Right forelimb (tissue), 1 donor: ENCODE results near the gene ROR2.

Experiments
- DNase-seq: peaks from one replicate; pipeline ENCODE4 v3.0.0-alpha.2; 2018

Gene ROR2

GRCh38 chr9:91768977-91769916 is 180.8 kb downstream of the ROR2 start:
- no peak for DNase-seq

DNA sequence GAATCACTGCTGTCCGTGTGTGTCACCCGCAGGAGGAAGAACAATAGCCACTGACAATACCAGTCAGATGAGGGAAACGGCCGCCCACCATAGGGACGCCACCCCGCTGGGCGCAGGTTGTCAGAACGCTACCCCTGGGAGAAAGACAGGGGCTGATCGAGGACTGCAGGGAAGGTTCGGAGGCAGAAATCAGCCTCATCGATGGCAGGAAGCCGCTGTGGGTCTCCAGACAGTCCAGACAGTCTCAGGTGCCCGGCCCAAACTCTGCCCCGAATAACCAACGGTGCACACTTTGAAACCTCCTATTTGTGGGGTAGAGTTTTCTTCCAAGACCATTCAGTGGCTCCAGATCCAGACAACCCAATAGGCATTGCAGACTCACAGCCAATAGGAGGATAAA is 181.5 kb downstream of the ROR2 start:
- DNase-seq, result no peak

GRCh38 chr9:91766315-91767069 is 183.5 kb downstream of the ROR2 start:
- no peak for DNase-seq

- no peak for DNase-seq
These were observed 184.7 kb downstream of the ROR2 start for GRCh38 chr9:91765296-91765695.

DNA sequence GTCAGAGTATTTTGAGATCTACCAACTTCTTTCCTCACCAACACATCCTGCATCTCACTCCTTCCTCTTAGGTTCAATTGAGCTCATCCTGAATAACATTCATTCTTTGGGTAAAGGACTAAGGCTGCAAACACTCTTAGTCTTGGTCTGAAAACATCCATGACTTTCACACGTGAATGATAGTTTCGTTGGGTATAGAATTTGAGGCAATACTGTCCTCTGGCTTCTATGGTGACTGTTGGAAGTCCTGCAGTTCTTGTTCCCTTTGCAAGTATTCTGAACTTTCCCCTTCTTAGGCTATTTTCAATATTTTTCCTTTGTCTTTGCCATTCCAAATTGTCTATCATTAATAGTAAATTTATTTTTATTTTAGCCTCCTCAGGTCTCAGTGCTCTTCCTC is 185.4 kb downstream of the ROR2 start:
- DNase-seq, result no peak

DNA sequence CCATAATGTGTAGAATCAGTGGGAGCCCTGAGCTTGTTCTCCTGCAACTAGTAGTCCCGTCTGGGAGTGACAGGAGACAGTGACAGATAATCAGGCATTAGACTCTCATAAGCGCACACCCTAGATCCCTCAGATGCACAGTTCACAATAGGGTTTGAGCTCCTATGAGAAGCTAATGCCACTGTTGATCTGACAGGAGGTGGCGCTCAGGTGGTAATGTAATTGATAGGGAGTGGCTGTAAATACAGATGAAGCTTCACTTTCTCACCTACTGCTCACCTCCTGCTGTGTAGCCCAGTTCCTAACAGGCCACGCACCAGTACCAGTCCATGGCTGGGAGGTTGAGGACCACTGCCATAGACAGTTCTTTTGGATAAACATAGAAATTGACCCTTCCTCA is 188.7 kb downstream of the ROR2 start:
- no peak for DNase-seq

GRCh38 chr9:91760906-91761305 is 189.1 kb downstream of the ROR2 start:
- DNase-seq, result no peak

GRCh38 chr9:91758491-91758981 is 191.5 kb downstream of the ROR2 start:
- peak; percentile 69 for DNase-seq

DNA sequence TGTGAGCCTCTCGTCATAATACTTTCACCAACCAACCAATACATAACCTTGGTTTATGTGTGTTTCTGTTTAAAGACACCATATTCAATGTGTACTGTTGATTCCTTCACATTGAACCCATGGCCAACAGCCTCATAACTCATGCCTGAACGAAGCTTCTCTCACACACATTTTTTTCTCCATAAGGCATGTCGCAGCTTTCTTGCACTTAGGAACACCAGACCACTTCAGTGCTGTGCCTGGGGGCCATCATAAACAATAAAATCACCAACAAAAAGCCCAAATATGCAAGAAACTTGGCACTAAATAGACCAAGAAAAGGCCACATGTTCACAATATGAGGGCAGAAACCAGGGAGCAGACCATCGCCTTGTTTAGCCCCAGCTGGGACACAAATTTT is 192.2 kb downstream of the ROR2 start:
- no peak for DNase-seq

DNA sequence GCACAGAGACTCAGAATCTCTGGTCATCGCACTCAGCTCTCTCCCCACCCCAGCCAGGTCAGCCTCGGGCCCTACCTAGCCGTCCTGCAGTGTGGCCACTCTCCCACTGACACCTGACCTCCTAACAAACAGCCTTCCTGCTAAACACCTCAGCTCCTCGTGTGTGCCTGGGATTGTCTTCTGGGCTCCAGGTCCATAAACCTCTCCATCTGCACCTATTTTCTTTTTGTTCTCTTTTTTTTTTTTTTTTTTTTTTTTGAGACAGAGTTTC is 193.6 kb downstream of the ROR2 start:
- no peak for DNase-seq

DNA sequence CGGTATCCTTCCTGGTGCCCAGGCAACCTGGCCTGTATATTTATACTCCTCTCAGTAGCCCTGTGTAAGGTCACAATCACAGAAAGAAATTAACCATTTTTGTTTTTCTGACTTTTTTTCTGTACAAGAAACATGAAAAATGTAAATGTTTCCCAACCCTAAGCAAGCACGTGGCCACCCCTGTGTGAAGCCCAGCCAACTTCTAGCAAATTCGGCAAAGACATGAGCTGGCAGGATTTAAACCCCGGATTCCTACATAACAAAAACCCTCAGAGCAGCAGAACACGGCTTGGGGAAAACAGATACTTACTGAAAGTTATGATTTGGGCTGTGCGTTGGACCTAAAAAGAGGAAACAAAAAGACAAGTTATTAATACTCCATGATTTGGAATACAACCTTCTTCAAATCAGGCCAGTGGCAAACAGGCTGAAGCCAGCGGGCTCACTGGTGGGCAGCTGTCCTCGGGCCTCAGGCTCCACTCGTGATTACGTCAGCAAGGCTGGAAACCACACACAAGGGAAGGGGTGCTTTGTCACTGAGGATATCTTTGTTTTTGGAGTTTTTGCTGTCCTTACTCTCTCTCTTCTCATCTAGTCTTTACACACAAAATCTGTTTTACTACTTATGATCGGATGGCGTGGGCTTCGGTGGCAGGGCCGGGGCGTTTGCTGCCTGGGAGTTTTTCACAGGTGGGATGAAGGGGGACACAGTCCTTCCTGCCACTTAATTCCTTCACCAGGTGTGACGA is 194.1 kb downstream of the ROR2 start:
- no peak for DNase-seq

DNA sequence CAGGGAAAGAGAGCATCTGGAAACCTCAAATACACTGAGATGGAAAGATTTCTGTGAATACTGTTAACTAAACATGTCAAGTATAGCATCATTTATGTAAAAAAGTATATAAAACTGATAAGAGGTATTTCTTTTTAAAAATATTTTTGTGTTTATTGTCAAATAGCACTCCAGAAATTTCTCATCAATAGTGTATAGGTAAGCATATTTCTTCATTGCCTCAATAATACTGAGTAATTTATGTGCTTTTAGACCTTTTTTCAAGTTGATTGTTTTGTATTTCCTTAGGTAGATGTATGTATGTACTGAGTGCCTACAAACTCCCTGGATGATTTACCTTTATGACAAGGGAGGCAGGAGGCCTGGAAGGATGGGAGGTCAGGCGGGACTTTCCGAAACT is 196.3 kb downstream of the ROR2 start:
- no peak for DNase-seq

DNA sequence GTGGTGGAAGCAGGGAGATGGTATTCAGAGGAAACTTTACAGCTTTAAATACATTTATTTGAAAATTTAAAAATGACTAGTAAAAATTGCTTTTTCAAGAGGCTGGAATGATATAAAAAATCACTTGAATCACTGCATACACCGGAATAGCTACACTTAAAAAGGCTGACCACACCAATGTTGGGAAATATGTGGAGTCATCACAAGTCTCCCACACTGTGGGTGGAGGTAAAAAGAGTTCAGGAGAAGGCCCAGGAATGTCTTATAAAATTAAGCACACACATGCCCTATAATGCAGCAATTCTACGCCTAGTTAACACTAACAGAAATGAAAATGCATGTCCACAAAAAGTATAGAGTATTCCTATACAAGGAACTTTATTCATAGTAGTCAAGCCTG is 198.1 kb downstream of the ROR2 start:
- no peak for DNase-seq

- no peak for DNase-seq
These were observed 199.7 kb downstream of the ROR2 start for GRCh38 chr9:91750343-91750742.

- no peak for DNase-seq
These were observed 203.1 kb downstream of the ROR2 start for GRCh38 chr9:91746904-91747303.

DNA sequence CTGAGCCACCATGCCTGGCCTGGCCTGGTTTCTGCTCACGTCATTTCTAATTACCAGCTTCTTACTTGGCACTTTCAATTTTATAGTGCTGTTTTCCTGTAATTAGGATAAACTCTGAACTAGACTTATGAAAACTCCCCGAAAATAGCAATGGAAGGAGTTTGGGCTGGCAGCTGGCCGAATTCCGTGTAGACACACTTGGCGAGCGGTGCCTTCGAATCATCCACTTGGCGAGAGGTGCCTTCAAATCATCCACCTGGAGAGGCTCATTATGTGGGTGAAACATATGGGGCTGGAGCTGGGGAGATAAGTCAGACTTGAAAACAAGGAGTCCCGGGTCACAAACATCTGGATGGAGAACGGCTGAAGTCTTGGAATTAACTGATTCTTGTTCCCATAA is 203.7 kb downstream of the ROR2 start:
- no peak for DNase-seq

- DNase-seq, result no peak
These were observed 205.9 kb downstream of the ROR2 start for GRCh38 chr9:91744114-91744513.

GRCh38 chr9:91741522-91741921 is 208.5 kb downstream of the ROR2 start:
- DNase-seq, result no peak

GRCh38 chr9:91740701-91741100 is 209.3 kb downstream of the ROR2 start:
- DNase-seq, result no peak

DNA sequence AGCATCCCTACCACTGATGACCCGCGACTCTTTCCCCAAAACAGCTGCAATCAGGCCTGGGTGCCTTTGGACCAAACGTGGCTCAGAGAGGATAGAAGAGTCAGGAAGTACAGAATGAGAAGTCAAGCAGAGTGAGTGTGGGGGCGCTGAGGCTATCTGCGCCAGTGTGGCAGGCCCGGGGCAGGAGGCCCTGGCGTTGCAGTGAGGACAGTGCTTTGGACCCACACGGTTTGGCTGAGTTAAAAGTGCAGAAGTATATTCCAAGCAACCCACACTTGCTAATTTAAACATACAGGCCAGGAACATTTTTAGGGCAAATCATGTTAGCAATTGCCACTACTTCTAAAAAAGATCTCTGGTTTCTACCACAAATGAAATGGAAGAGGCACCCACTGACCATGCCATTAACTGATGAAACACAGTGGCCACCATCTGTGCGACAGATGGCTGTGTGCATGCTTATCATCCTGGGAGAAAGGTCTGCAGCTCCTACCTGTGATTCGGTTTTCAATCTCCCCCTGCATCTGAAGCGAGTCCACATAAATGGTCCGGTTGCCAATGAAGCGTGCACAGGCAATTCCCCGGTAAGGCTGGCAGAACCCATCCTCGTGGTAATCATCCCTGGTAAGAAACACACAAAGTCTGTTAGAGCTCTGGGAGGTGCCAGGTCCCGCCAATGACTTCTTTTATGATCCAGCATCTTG is 213.0 kb downstream of the ROR2 start:
- no peak for DNase-seq

DNA sequence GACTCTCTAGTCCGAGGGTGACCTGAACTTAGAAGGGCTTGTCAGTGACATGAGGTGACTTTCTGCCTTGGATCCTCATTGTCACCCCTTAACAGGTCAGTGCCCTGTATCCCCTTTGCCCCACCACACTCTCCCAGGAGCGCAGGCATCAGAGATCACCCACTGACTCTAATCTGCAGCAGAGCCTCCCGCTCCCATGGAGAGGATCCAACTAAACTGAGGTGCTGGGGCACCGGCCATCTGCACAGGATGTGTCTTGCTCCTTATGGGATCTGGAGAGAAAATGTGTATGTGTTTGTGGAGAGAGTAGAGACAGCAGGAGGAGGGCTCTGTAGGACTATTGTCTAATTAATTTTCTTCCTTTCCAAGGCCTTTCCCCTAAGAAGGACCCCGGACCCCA is 213.7 kb downstream of the ROR2 start:
- no peak for DNase-seq

- DNase-seq, result no peak
These were observed 215.0 kb downstream of the ROR2 start for GRCh38 chr9:91735049-91735448.
